ENCODE measurements around the gene TRIM16.
"Not testable (repeated sequence)": the region's sequence is repeated elsewhere in the genome, so short reads cannot be mapped to it uniquely, and the experiment has no call there.

Gene TRIM16

GRCh38 chr17:15616828-15617227 lies 67.3 kb downstream of the TRIM16 start:
- DNase-seq (ENCODE audit: low spot score), result not testable (repeated sequence)

- DNase-seq (ENCODE audit: low spot score), result not testable (repeated sequence)
Observed at GRCh38 chr17:15615850-15616249, 68.3 kb downstream of the TRIM16 start.

GRCh38 chr17:15613111-15613510 lies 71.0 kb downstream of the TRIM16 start:
- not testable (repeated sequence) for DNase-seq (ENCODE audit: low spot score)

- DNase-seq (ENCODE audit: low spot score), result not testable (repeated sequence)
Observed at GRCh38 chr17:15592960-15593359, 91.2 kb downstream of the TRIM16 start.

GRCh38 chr17:15591986-15592385 lies 92.1 kb downstream of the TRIM16 start:
- DNase-seq (ENCODE audit: low spot score), result not testable (repeated sequence)

GRCh38 chr17:15590844-15591243 lies 93.3 kb downstream of the TRIM16 start:
- not testable (repeated sequence) for DNase-seq (ENCODE audit: low spot score)

- not testable (repeated sequence) for DNase-seq (ENCODE audit: low spot score)
Observed at GRCh38 chr17:15589544-15590536, 94.3 kb downstream of the TRIM16 start.

- not testable (repeated sequence) for DNase-seq (ENCODE audit: low spot score)
Observed at GRCh38 chr17:15588017-15588416, 96.1 kb downstream of the TRIM16 start.

GRCh38 chr17:15583313-15583712 lies 100.8 kb downstream of the TRIM16 start:
- not testable (repeated sequence) for DNase-seq (ENCODE audit: low spot score)

- DNase-seq (ENCODE audit: low spot score), result not testable (repeated sequence)
Observed at GRCh38 chr17:15581462-15581861, 102.6 kb downstream of the TRIM16 start.

Measured in LoVo (cell line).